RWPE2 (cell line): ENCODE data around the gene CHRNA3.
A peak's percentile ranks its signal among the peaks of the same experiment; 100 is the strongest.

ENCODE experiments used
- ATAC-seq: fragments of 200-7000 bp; cut with Tn5 transposase; 3 replicates; pipeline ENCODE4 v1.9.1; 2021; ENCODE audit warnings: low read depth
- DNase-seq: peaks from one replicate; pipeline ENCODE4 v3.0.0-alpha.2; 2020; ENCODE audit warnings: low spot score
- H3K27ac ChIP-seq: fragments of 450-650 bp; 2 replicates; pipeline ENCODE4 v1.5.1; 2017; ENCODE audit warnings: mild to moderate bottlenecking; ENCODE audit not compliant: poor library complexity, severe bottlenecking
- H3K27me3 ChIP-seq: fragments of 250-450 bp; sonication (Bioruptor Pico); 2 replicates; pipeline ENCODE4 v1.5.1; 2021; ENCODE audit warnings: mild to moderate bottlenecking, moderate library complexity; ENCODE audit not compliant: insufficient read depth, poor library complexity, severe bottlenecking
- H3K36me3 ChIP-seq: fragments of 250-450 bp; sonication (Bioruptor Pico); 2 replicates; pipeline ENCODE4 v1.5.1; 2020; ENCODE audit warnings: low read depth, mild to moderate bottlenecking, moderate library complexity
- H3K4me1 ChIP-seq: fragments of 250-450 bp; sonication (Bioruptor Pico); 2 replicates; pipeline ENCODE4 v1.5.1; 2021; ENCODE audit warnings: mild to moderate bottlenecking, moderate library complexity; ENCODE audit not compliant: insufficient read depth, poor library complexity, severe bottlenecking
- H3K4me3 ChIP-seq: fragments of 250-450 bp; sonication (Bioruptor Pico); 2 replicates; pipeline ENCODE4 v1.5.1; 2021; ENCODE audit warnings: mild to moderate bottlenecking, moderate library complexity; ENCODE audit not compliant: severe bottlenecking
- H3K9me3 ChIP-seq: fragments of 250-450 bp; sonication (Bioruptor Pico); 2 replicates; pipeline ENCODE4 v1.5.1; 2021; ENCODE audit warnings: mild to moderate bottlenecking, moderate library complexity; ENCODE audit not compliant: severe bottlenecking
- TF ChIP-seq, protein P1 (sequence below): fragments of 450-650 bp; IDR thresholded peaks from one replicate; pipeline ENCODE4 v1.5.1; 2017; ENCODE audit warnings: mild to moderate bottlenecking, moderate library complexity; ENCODE audit not compliant: poor library complexity, severe bottlenecking

CHRNA3 gene

DNA sequence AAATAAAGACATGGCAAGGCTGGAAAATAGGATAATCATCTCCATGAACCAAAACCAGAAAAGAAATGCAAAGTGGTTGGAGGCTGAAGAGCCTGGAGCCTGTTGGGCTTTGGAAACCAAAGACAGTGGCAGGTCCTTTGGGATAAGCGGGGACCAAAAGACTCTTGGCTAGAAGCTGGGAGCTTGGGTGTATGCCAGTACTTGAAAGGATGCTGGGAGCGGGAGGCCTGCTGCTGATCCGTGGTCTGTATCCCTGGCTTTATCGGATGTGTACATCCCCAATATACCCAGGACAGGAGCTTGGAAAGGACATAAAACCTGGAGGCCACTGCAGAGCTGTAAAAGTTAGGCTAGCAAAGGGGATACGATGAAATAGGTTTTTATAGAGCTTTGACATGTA is 21.5 kb upstream of the CHRNA3 start:
- H3K9me3 ChIP-seq, result no peaks in the 10 kb centered on the region
- no peak for DNase-seq
- no peaks in the 10 kb centered on the region for H3K36me3 ChIP-seq

DNA sequence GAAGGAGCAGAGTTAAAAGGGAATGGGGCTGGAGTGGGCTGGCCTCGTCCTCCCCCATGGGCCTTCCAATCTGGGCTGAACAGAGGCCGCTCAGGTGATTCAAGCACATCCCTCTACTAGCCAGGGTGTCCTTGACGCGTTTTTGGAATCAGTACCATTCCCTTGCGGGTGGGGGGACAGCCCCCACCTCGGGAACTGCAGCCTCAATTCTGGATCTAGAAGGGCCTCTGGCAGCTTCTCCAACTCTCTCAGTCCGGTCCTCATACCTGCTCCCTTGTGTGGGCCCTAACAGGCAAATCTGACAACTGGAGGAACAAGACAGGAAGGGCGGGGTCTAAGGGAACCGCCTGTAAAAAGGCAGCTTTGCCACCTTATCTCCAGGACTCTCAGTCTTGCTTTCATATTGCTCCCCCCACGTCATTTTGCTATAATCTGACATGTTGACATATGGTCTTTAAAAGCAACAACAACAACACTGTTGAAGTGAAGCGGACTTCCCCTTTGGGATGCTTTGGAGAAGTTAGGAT is 21.0 kb upstream of the CHRNA3 start:
- ATAC-seq (no peak), DNase-seq (no peak)
- H3K36me3 ChIP-seq, result no peaks in the 10 kb centered on the region
- TF ChIP-seq, protein P1, sequence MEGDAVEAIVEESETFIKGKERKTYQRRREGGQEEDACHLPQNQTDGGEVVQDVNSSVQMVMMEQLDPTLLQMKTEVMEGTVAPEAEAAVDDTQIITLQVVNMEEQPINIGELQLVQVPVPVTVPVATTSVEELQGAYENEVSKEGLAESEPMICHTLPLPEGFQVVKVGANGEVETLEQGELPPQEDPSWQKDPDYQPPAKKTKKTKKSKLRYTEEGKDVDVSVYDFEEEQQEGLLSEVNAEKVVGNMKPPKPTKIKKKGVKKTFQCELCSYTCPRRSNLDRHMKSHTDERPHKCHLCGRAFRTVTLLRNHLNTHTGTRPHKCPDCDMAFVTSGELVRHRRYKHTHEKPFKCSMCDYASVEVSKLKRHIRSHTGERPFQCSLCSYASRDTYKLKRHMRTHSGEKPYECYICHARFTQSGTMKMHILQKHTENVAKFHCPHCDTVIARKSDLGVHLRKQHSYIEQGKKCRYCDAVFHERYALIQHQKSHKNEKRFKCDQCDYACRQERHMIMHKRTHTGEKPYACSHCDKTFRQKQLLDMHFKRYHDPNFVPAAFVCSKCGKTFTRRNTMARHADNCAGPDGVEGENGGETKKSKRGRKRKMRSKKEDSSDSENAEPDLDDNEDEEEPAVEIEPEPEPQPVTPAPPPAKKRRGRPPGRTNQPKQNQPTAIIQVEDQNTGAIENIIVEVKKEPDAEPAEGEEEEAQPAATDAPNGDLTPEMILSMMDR, result no peak
- no peak overlapping the region for H3K27ac ChIP-seq
- H3K4me3 ChIP-seq, result no peak overlapping the region
- no peaks in the 10 kb centered on the region for H3K4me1 ChIP-seq
- H3K9me3 ChIP-seq, result no peaks in the 10 kb centered on the region
- no peaks in the 10 kb centered on the region for H3K27me3 ChIP-seq

More for the DNA sequence above, 21.5 kb upstream of the CHRNA3 start:
- ATAC-seq, result no peak
- Histone ChIP-seq H3K27ac (no peak overlapping the region), H3K27me3 (no peaks in the 10 kb centered on the region), H3K4me1 (no peaks in the 10 kb centered on the region), H3K4me3 (no peak overlapping the region)
- TF ChIP-seq, protein P1, result no peak

DNA sequence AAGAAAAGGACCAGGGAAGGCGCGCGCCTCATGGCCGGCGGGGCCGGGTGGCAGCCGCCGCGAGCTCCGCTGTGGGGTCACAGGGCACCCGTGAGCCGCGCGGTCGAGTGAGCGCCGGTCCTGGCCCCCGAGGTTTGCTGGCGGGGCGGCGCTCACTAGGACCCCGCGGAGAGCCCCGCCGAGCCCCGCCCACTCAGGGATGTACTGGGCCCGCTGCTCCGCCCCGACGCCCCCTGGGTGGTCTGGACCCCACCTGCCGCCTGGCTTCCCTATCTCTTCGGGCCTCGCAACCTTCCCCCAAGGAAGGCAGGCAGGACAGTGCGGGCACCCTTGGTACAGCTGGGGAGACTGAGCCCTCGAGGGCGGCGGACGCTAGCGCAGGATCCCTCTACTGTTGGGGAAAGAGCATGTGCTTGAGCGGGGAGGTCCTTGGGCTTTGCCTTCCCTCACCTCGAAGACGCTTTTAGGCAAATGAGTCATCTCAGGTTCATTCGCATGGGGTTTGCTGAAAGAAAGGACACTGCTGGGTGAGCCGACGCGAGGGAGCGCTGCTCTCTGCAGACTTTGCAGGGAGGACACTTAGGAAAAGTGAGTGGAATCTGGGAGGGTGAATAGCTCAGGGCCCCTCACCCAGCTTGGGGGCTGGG is 20.4 kb upstream of the CHRNA3 start, which contains the start of gene CHRNB4:
Gene CHRNB4 (minus strand): TSS at position 109 of the 647 bp plus-strand sequence. CDS start 77 bp downstream, at position 32.
- H3K4me3 ChIP-seq, result peak within 1 kb of the TSS; percentile 37
- no peaks in the 10 kb centered on the region for H3K36me3 ChIP-seq
- H3K27me3 ChIP-seq, result no peaks in the 10 kb centered on the region
- no peaks in the 10 kb centered on the region for H3K4me1 ChIP-seq
- TF ChIP-seq, protein P1, result peak; percentile 20
- H3K27ac ChIP-seq, result no peak within 1 kb of the TSS
- H3K9me3 ChIP-seq, result no peaks in the 10 kb centered on the region
- ATAC-seq (peak; percentile 73), DNase-seq (peak; percentile 64)

DNA sequence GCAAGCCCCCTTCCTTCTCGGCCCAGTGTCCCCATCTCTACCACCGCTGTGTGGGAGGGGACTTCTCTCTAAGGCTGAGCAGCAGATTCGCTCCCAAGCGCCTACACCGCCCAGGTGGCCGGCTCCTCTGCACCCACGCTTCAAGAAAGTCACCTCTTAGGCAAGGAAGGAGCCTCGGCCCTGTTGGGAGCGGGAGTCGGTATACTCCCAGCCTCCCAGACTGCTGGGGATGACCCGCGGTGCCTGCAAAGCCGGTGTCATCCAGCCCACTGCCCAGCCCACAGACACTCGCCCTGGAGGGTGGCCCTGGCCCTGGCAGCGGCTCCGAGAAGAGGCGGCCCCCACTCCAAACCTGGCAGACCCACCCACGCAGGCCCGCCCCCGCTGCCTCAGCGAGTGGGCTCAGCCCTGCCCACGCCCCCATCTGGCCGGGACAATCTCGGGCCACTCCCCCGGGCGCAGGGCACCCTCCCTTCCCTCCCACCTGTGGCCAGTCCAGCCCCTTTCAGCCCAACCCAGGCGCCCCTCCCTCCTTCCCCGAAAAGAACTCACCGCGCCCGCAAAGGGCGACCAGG is 19.8 kb upstream of the CHRNA3 start:
- Histone ChIP-seq H3K4me1 (no peaks in the 10 kb centered on the region), H3K4me3 (peak overlapping the region; percentile 37), H3K27ac (no peak overlapping the region), H3K36me3 (no peaks in the 10 kb centered on the region), H3K9me3 (no peaks in the 10 kb centered on the region), H3K27me3 (no peaks in the 10 kb centered on the region)
- ATAC-seq, result peak; percentile 49
- TF ChIP-seq, protein P1, result no peak
- peak; percentile 72 for DNase-seq
